GM23338 (cell line): ENCODE results near the gene KDM4B.

Source experiments
- CTCF ChIP-seq, 2 experiments: fragments of 200-600 bp in 1 of 2; sonication (generic) in 1 of 2; conservative IDR thresholded peaks; 2 replicates each; pipeline versions ENCODE4 v1.5.1 to v1.6.1; 2016 to 2017; ENCODE audit warnings: antibody characterized with exemption in 2 of 2, low read depth in 2 of 2, mild to moderate bottlenecking in 2 of 2, moderate library complexity in 1 of 2
- ETS1 ChIP-seq: IDR thresholded peaks from 2 replicates; pipeline ENCODE4 v1.6.1; 2016; ENCODE audit warnings: antibody characterized with exemption
- EZH2 ChIP-seq: fragments of 200-600 bp; sonication (generic); IDR thresholded peaks from one replicate; pipeline ENCODE4 v1.8.0; 2017; ENCODE audit warnings: antibody characterized with exemption, mild to moderate bottlenecking, low read depth; ENCODE audit not compliant: unreplicated experiment
- EZH2phosphoT487 ChIP-seq: fragments of 200-600 bp; sonication (generic); IDR thresholded peaks from one replicate; pipeline ENCODE4 v1.8.1; 2018; ENCODE audit warnings: antibody characterized with exemption; ENCODE audit not compliant: unreplicated experiment
- POLR2AphosphoS5 ChIP-seq: IDR thresholded peaks from 2 replicates; pipeline ENCODE4 v1.6.1; 2016; ENCODE audit warnings: antibody characterized with exemption, low read depth
- REST ChIP-seq: IDR thresholded peaks from one replicate; pipeline ENCODE4 v1.6.1; 2018; ENCODE audit warnings: antibody characterized with exemption; ENCODE audit not compliant: unreplicated experiment

GRCh38 chr19:5191091-5191490 lies 222.2 kb downstream of the KDM4B start:
- no peak for TF ChIP-seq EZH2phosphoT487
- no peak for TF ChIP-seq CTCF (conservative IDR thresholded peaks at IDR 0.05; ENCODE audit: low read depth in 2 of 2)
- no peak for TF ChIP-seq EZH2
- no peak for TF ChIP-seq ETS1
- no peak for TF ChIP-seq POLR2AphosphoS5
- no peak for TF ChIP-seq REST
